Non-pigmented ciliary epithelial cell (primary cell): ENCODE data around the gene RHBDF1.

Experiments used
- DNase-seq: peaks from one replicate; pipeline ENCODE4 v3.0.0-alpha.2; 2010; ENCODE audit warnings: low read depth

Gene RHBDF1, protein sequence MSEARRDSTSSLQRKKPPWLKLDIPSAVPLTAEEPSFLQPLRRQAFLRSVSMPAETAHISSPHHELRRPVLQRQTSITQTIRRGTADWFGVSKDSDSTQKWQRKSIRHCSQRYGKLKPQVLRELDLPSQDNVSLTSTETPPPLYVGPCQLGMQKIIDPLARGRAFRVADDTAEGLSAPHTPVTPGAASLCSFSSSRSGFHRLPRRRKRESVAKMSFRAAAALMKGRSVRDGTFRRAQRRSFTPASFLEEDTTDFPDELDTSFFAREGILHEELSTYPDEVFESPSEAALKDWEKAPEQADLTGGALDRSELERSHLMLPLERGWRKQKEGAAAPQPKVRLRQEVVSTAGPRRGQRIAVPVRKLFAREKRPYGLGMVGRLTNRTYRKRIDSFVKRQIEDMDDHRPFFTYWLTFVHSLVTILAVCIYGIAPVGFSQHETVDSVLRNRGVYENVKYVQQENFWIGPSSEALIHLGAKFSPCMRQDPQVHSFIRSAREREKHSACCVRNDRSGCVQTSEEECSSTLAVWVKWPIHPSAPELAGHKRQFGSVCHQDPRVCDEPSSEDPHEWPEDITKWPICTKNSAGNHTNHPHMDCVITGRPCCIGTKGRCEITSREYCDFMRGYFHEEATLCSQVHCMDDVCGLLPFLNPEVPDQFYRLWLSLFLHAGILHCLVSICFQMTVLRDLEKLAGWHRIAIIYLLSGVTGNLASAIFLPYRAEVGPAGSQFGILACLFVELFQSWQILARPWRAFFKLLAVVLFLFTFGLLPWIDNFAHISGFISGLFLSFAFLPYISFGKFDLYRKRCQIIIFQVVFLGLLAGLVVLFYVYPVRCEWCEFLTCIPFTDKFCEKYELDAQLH

GRCh38 chr16:72561-73548, at the start of gene RHBDF1:
Gene RHBDF1 (minus strand): TSS chr16:72631. CDS start chr16:65015, 7,616 bp downstream.
- DNase-seq = no peak

DNA sequence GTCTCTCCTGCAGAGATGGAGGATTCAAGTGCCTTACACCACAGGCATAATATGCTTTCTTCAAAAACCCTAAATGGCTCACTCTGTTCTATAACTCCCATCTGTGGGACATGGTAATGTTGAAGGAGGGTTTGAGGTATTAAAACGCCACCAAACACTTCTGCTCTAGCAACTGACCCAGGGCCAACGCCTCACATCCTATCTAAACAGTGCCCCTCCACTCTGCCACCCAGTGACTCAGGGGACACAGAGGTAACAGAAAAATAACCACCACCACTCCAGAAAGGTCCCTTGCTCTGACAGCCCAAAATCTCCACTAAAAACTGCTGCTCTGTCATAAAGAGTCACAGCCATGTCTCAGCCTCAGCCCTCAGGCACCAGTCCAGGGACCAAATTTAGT, 48.3 kb upstream of the RHBDF1 start:
- no peak for DNase-seq

GRCh38 chr16:119835-120491, 47.5 kb upstream of the RHBDF1 start:
- DNase-seq = no peak

GRCh38 chr16:119295-119694, 46.9 kb upstream of the RHBDF1 start:
- DNase-seq = no peak

GRCh38 chr16:118857-119256, 46.4 kb upstream of the RHBDF1 start:
- DNase-seq = no peak

DNA sequence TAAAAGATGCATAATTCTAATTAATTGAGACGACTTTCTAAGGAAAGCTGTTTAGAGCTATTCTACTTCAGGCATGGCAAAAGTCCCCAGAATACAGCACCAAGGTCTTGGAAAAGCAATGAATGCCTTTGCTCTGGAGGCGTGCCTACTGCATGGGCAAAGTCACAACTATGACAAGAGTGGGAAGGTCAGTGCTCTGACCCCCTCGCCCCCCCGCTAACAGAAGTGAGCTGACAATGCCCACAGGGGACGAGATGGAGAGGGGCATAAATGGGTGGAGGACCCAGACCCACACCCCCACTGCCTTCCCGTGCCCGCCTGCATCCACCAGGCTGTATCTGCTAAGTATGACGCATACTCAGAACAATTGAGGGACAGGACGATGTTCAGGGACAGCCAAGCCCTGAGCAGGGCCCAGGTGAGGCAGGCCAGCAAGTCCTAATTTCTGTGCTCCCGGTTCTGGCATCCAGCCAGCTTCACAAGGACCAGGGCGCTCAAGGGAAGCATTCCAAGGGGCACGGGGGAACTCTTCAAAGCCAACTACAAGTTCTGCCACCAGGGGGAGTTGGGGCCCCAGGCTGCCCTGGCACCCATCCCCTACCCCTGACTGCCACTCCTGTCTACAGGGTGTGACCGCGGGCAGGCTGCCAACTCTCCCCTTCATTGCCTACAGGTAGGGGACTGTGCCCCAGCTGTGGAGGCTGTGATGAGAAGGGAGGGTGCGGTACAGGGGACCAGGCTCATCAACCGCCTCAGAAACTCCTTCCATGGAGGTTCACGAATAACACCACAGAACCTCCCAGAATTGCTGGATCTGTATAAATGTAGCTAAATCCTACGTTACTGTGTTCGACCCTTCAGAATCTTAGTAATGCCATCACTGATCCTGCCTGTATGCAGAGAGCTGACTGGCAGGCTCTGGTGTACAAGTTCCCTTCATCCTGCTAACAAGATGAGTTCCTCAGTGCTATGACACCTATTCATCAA, 45.2 kb upstream of the RHBDF1 start:
- no peak for DNase-seq

DNA sequence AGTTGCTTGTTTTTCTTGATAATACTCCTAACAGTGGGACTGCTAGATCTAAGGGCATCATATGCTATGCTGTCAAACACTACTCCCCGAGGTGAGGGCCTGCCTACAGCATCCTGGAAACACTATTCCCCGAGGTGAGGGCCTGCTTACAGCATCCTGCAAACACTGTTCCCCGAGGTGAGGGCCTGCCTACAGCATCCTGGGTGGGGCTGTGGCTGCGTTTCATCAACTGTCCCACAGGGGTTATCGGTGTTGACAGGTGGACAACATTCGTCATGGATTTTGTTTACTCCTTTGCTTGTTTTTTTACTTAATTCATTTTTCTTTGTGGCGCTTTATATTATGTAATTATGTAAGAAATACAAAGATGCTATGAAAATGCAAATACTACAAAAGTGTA, 43.6 kb upstream of the RHBDF1 start:
- DNase-seq = no peak

- DNase-seq = no peak
Observed at GRCh38 chr16:114327-114726, 41.9 kb upstream of the RHBDF1 start.

GRCh38 chr16:112153-112840, 39.9 kb upstream of the RHBDF1 start:
- DNase-seq = no peak

GRCh38 chr16:106623-107324, 34.3 kb upstream of the RHBDF1 start:
- peak; percentile 59 for DNase-seq

GRCh38 chr16:105521-105920, 33.1 kb upstream of the RHBDF1 start:
- no peak for DNase-seq

- no peak for DNase-seq
Observed at GRCh38 chr16:104928-105327, 32.5 kb upstream of the RHBDF1 start.

DNA sequence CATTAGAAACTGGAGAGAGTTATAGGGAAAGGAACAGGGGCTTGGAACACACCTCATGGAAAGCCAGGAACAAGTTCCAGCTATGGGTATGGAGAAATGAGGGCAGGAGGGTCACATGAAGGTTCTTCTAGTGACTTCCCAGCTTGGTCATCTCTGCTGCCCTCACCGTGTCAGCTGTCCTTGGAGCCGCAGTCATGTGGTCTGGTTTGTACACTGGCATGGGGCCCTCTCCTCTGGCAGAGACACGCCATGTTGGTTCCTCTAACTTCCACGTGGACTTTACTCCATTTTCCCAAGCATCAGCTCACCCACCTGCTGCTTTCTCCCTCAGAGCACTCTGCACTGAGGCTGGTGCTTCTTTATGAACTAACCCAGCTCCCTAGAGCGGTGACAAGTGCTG, 31.9 kb upstream of the RHBDF1 start:
- no peak for DNase-seq

DNA sequence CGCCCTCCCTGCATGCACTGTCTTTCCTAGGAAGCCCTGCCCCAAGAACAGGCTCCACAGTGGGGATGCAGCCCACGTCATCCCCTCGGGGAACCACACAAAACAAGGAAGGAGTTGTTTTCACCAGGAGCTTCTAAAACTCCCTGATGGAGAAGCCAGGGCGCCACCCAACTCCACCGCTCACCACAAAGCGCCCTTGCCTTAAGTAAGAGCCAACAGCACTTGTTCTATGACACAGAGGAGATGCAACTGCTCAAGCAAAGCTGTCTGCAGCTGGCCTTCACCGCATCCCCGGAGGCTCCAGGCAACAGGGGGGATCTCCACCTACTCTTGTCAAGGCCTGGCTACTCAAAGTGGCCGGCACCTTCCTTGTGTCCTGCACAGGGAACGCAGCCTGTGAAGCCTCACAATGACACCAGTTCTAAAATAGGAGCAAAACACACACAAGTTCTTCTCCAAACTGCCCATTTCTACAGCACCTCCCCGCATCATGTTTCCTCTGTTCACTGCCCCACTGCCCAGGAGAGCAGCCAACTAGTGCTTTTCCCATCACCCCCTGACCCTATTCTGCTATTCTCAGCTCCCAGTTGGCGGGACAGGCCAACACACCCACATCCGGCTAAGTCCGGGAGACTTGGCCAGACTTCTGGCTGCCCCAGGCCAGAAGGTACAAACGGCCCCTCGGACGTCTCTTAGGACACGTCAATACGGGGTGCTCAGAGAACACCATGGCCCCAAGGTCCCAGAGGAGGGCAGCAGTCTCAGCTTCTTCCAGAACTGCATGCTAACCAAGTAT, 29.8 kb upstream of the RHBDF1 start:
- no peak for DNase-seq

DNA sequence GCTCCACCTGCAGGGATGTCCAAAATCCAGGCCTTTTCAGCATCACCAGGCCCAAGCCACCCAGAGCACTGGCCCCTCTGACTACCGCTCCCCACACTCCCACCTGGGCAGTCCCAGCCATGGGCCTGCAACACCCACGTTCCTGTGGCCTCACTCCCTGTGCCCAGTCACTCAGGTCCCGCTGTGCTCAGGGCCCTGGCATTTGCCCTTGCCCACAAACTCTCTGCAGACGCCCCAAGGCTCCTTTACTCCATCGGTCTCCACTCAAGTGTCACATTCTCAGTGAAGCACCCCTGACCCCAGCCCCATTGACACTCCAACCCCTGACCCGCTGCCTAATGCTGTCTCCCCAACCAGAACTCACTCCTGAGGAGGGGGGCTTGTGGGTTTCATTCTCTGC, 29.2 kb upstream of the RHBDF1 start:
- no peak for DNase-seq

- DNase-seq = no peak
Observed at GRCh38 chr16:100989-101388, 28.6 kb upstream of the RHBDF1 start.

DNA sequence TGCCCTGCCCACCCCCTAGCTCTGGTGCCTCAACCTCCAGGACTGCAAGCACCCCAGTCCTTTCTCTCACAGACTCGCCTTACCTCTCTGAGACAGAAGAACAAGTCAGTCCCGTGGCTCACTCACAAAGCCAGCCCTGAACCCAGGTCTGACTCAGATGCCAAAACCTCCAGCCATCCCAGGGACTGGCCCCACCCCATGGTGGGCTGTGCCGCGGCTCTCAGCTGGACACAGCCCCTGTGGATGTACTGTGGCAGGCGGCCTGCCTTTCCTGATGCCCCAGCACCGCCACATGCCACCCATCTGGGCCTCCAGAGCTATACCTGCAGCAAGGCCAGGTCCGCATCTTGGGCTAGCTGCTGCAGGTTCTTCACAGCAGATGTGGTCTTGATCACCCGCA, 25.4 kb upstream of the RHBDF1 start:
- no peak for DNase-seq

DNA sequence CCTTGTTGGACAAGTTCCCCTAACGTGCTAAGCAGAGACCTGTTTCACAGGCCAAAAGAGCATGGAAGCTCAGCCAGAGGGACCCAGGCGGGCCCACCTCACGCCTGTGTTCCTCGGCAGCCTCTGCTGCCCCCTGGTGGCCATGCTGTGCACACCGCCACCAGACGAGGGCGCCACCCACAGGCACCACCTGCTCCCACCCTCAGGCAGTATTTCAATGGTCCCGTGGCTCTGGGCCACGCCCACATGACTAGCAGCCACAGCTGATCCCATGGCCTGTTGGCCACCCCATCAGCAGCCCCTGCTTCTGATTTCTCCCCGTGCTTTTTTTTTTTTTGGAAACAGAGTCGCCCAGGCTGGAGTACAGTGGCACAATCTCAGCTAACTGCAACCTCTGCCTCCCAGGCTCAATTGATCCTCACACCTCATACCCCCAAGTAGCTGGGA, 24.5 kb upstream of the RHBDF1 start:
- DNase-seq = no peak
